ENCODE data around the gene RNF213. TPM values are rescaled to one million over a fixed set of nuclear protein-coding genes. Genes with fewer than 3 reads are reported as not detected.
"Not testable (repeated sequence)": the region's sequence is repeated elsewhere in the genome, so short reads cannot be mapped to it uniquely, and the experiment has no call there.

Gene RNF213
- total and polyA plus RNA-seq, 10 of the 15 experiments (the other 5 are each of a cell fraction or from before 2014, with no cell fraction given), result 18.6 to 145 (median 65.8) TPM

- TF ChIP-seq ZNF687 (IDR thresholded peaks at IDR 0.05) (no peak), FOS (IDR thresholded peaks at IDR 0.05; ENCODE audit: borderline replicate concordance, extremely low read depth, insufficient read length) (no peak), NKRF (conservative IDR thresholded peaks at IDR 0.05) (no peak), RFX5 (IDR thresholded peaks at IDR 0.05; ENCODE audit: low read depth, low read length) (no peak)
Measured at GRCh38 chr17:80297996-80298560, 37.4 kb downstream of the RNF213 start (continued).

- H3K79me2 ChIP-seq (ENCODE audit: control insufficient read depth, insufficient read depth, low read length); RAD21 ChIA-PET (ENCODE audit: unreplicated experiment); POLR2A ChIA-PET; FAIRE-seq; H3K4me2 ChIP-seq (ENCODE audit: control insufficient read depth, insufficient read depth); SMC1A ChIA-PET (ENCODE audit: uncharacterized antibody, unreplicated experiment); H3K4me3 ChIP-seq; H3K4me1 ChIP-seq (ENCODE audit: control insufficient read depth, insufficient read depth, low read length); DNase-seq (ENCODE audit: low read depth, low spot score); in situ Hi-C loops (cut with MboI); H3K9ac ChIP-seq (ENCODE audit: control insufficient read depth, insufficient read depth, low read length); H3K9me3 ChIP-seq (replicated peaks; ENCODE audit: control insufficient read depth, insufficient read depth, low read length); H2AFZ ChIP-seq (ENCODE audit: control insufficient read depth, low read depth, low read length); H3K27me3 ChIP-seq (replicated peaks in 1 of 2; ENCODE audit: control insufficient read depth in 2 of 2, insufficient read depth in 2 of 2, low read length in 1 of 2); ATAC-seq; H4K20me1 ChIP-seq (ENCODE audit: control insufficient read depth, insufficient read depth); intact Hi-C loops (cut with micrococcal nuclease; ENCODE audit: unreplicated experiment); H3K27ac ChIP-seq (ENCODE audit: control insufficient read depth, insufficient read depth): not testable (repeated sequence)
- 95% methylated on average over 4 of the region's 4 CpGs for WGBS (ENCODE audit: insufficient coverage, insufficient replicate concordance, low lambda C conversion rate, missing lambda C conversion rate)
- TSS peak; percentile 3 for BruUV-seq (replicated peaks)
- CTCF ChIA-PET, result interaction anchor here (0.7 kb wide), 1 partner anchor 44 kb away, joined by 3 read pairs; no protein-coding TSS in a partner anchor
- H3K36me3 ChIP-seq (ENCODE audit: control insufficient read depth in 2 of 2, insufficient read depth in 2 of 2, low read length in 1 of 2), result peaks cover 31 to 70% of the 10 kb centered on the region in 2 experiments
Measured at GRCh38 chr17:80299350-80300100, 38.9 kb downstream of the RNF213 start.

- BruUV-seq (replicated peaks); ATAC-seq; POLR2A ChIA-PET; H3K79me2 ChIP-seq (ENCODE audit: control insufficient read depth, insufficient read depth, low read length); H3K4me2 ChIP-seq (ENCODE audit: control insufficient read depth, insufficient read depth); H4K20me1 ChIP-seq (ENCODE audit: control insufficient read depth, insufficient read depth); SMC1A ChIA-PET (ENCODE audit: uncharacterized antibody, unreplicated experiment); H3K9me3 ChIP-seq (replicated peaks; ENCODE audit: control insufficient read depth, insufficient read depth, low read length); FAIRE-seq; RAD21 ChIA-PET (ENCODE audit: unreplicated experiment); DNase-seq (ENCODE audit: low read depth, low spot score); H3K27me3 ChIP-seq (replicated peaks in 1 of 2; ENCODE audit: control insufficient read depth in 2 of 2, insufficient read depth in 2 of 2, low read length in 1 of 2); H3K9ac ChIP-seq (ENCODE audit: control insufficient read depth, insufficient read depth, low read length); in situ Hi-C loops (cut with MboI); H3K27ac ChIP-seq (ENCODE audit: control insufficient read depth, insufficient read depth); H2AFZ ChIP-seq (ENCODE audit: control insufficient read depth, low read depth, low read length); intact Hi-C loops (cut with micrococcal nuclease; ENCODE audit: unreplicated experiment); H3K4me1 ChIP-seq (ENCODE audit: control insufficient read depth, insufficient read depth, low read length); H3K4me3 ChIP-seq; CTCF ChIA-PET: not testable (repeated sequence)
- WGBS (ENCODE audit: insufficient coverage, insufficient replicate concordance, low lambda C conversion rate, missing lambda C conversion rate), result 100% methylated on average over 2 of the region's 2 CpGs
- peaks cover 23 to 64% of the 10 kb centered on the region in 2 experiments for H3K36me3 ChIP-seq (ENCODE audit: control insufficient read depth in 2 of 2, insufficient read depth in 2 of 2, low read length in 1 of 2)
Measured at GRCh38 chr17:80300756-80301155, 40.1 kb downstream of the RNF213 start.

All from GM12878 (cell line).